Heart left ventricle (tissue), 13 donors: ENCODE measurements around the gene TSPAN31.

Experiments used
- POLR2A ChIP-seq, 2 donors: fragments of 450-650 bp; IDR thresholded peaks; one replicate each; pipeline ENCODE4 v1.6.1; 2017; ENCODE audit warnings: antibody characterized with exemption in 2 of 2, mild to moderate bottlenecking in 2 of 2, moderate library complexity in 2 of 2
- TF ChIP-seq, protein P1 (sequence below), 12 donors: fragments of 200-600 bp; sonication (generic) in 4 of 12; IDR thresholded peaks; one replicate each; pipeline versions ENCODE4 v1.5.0 to v1.8.0; 2018 to 2022; ENCODE audit warnings: antibody characterized with exemption in 12 of 12, mild to moderate bottlenecking in 5 of 12
- donor health status: ischemic (EF 13 %, LVEDD 7.1; RV severe dilation, severe dysfunction).
- donor health status: DM: no; HTN: yes; CAD: no.
- donor health status: DM: no; HTN: no; CAD: no.
- donor health status: ischemic (EF 25% LVEDD 6.9; RV normal size, moderate dysfunction).
- donor health status: ischemic (EF 25% LVEDD 5.7; RV mildly dilated, moderate dysfunction).
- donor health status: ischemic (EF 35%, LVEDD 5.7; RV mildly dilated, moderate dysfunction).
- donor health status: nonischemic (EF 11% LVEDD 7.7; RV severe dilation, severe dysfunction).
- donor health status: DM: yes; HTN: yes; CAD: no.
- donor health status: PGD.
- donor health status: ischemic (EF 29% LVEDD 5.4; RV normal size, mild dysfunction).
- donor health status: nonischemic (EF 23%, LVEDD 6.1; RV moderate dilation, normal function).

DNA sequence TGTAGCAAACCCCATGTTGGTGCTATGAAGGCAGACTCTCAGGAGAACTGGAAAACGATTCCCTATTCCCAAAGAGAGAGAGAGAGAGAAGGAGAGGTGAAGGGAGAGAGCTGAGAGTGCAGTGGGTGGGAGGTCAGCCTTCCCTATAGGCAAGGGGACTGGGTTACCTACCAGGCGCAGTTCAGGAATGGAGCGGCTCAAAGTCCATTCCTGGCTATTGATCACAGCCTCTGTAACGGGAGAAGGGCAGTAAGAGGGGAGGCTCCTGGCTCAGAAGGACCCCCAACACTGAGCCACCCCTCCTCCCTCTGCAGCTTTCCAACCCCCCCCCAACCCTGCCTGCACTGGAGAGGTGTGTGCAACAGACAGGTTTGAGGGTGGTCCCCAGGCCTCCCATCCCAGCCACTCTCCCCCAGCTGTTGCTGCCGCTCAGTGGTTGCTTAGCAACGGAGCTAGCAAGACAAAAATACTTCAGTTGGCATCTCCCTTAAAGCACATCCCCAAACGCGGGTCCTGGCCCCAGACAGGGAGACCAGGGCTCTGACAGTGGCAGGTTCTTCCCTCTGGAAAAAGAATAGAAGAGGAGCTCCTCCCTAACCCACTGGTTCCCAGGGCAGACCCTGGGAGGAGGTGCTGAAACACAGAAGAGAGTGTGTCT, 9.5 kb upstream of the TSPAN31 start:
- TF ChIP-seq, protein P1, sequence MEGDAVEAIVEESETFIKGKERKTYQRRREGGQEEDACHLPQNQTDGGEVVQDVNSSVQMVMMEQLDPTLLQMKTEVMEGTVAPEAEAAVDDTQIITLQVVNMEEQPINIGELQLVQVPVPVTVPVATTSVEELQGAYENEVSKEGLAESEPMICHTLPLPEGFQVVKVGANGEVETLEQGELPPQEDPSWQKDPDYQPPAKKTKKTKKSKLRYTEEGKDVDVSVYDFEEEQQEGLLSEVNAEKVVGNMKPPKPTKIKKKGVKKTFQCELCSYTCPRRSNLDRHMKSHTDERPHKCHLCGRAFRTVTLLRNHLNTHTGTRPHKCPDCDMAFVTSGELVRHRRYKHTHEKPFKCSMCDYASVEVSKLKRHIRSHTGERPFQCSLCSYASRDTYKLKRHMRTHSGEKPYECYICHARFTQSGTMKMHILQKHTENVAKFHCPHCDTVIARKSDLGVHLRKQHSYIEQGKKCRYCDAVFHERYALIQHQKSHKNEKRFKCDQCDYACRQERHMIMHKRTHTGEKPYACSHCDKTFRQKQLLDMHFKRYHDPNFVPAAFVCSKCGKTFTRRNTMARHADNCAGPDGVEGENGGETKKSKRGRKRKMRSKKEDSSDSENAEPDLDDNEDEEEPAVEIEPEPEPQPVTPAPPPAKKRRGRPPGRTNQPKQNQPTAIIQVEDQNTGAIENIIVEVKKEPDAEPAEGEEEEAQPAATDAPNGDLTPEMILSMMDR (IDR thresholded peaks at IDR 0.05): no peak
- no peak for TF ChIP-seq POLR2A (IDR thresholded peaks at IDR 0.05)
